Tibial nerve (tissue), 3 donors: ENCODE data around the gene CGNL1.

Experiments used
- POLR2A ChIP-seq, 2 donors: fragments of 450-650 bp; IDR thresholded peaks; one replicate each; pipeline ENCODE4 v1.6.1; 2017; ENCODE audit warnings: antibody characterized with exemption in 2 of 2, mild to moderate bottlenecking in 2 of 2, moderate library complexity in 2 of 2
- TF ChIP-seq, protein P1 (sequence below), 5 experiments: fragments of 200-600 bp in 3 of 5; fragments of 450-650 bp in 2 of 5; sonication (generic) in 3 of 5; IDR thresholded peaks; one replicate each; pipeline ENCODE4 v1.5.1; 2016 to 2019; ENCODE audit warnings: antibody characterized with exemption in 5 of 5, mild to moderate bottlenecking in 3 of 5, moderate library complexity in 2 of 5

DNA sequence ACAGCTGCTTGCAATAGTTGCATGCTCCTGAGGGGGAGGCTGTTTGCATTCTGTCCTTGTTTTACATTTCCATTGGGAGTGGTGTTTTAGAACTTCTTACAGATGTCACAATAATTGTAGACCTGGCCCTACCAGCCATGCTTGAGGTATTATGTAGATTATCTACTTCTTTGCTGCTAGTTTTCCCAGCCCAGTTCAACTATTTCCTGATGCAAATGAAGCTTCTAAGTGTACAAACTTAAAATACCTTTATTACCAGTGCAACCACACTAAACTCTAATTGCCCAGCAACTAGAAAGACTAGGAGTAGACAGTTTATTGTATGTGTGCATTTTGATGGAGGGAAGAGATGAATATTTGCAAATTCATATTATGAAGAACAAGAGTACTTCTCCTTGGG lies 110.5 kb downstream of the CGNL1 start:
- no peak for TF ChIP-seq POLR2A (IDR thresholded peaks at IDR 0.05)
- TF ChIP-seq, protein P1, sequence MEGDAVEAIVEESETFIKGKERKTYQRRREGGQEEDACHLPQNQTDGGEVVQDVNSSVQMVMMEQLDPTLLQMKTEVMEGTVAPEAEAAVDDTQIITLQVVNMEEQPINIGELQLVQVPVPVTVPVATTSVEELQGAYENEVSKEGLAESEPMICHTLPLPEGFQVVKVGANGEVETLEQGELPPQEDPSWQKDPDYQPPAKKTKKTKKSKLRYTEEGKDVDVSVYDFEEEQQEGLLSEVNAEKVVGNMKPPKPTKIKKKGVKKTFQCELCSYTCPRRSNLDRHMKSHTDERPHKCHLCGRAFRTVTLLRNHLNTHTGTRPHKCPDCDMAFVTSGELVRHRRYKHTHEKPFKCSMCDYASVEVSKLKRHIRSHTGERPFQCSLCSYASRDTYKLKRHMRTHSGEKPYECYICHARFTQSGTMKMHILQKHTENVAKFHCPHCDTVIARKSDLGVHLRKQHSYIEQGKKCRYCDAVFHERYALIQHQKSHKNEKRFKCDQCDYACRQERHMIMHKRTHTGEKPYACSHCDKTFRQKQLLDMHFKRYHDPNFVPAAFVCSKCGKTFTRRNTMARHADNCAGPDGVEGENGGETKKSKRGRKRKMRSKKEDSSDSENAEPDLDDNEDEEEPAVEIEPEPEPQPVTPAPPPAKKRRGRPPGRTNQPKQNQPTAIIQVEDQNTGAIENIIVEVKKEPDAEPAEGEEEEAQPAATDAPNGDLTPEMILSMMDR (IDR thresholded peaks at IDR 0.05) = no peak
